ENCODE results near the gene GUCA1C.

Gene GUCA1C

GRCh38 chr3:108907194-108907593 is 46.5 kb downstream of the GUCA1C start:
- DNase-seq = no peak

GRCh38 chr3:108899530-108899929 is 54.1 kb downstream of the GUCA1C start:
- no peak for DNase-seq

GRCh38 chr3:108897883-108898282 is 55.8 kb downstream of the GUCA1C start:
- no peak for DNase-seq

- no peak for DNase-seq
Measured at GRCh38 chr3:108894981-108895380, 58.7 kb downstream of the GUCA1C start.

GRCh38 chr3:108891833-108892232 is 61.8 kb downstream of the GUCA1C start:
- DNase-seq = no peak

GRCh38 chr3:108887777-108888176 is 65.9 kb downstream of the GUCA1C start:
- DNase-seq = no peak

GRCh38 chr3:108887121-108887520 is 66.6 kb downstream of the GUCA1C start:
- DNase-seq = no peak

GRCh38 chr3:108883373-108883772 is 70.3 kb downstream of the GUCA1C start:
- DNase-seq = no peak

GRCh38 chr3:108882762-108883161 is 70.9 kb downstream of the GUCA1C start:
- DNase-seq = no peak

- no peak for DNase-seq
Measured at GRCh38 chr3:108879915-108880314, 73.8 kb downstream of the GUCA1C start.

GRCh38 chr3:108877901-108878300 is 75.8 kb downstream of the GUCA1C start:
- no peak for DNase-seq

GRCh38 chr3:108863799-108864135 is 89.9 kb downstream of the GUCA1C start:
- DNase-seq = no peak

GRCh38 chr3:108862865-108863798 is 90.5 kb downstream of the GUCA1C start:
- peak; percentile 44 for DNase-seq

- no peak for DNase-seq
Measured at GRCh38 chr3:108861401-108861800, 92.3 kb downstream of the GUCA1C start.

Data from stimulated activated CD4-positive, alpha-beta T cell treated with anti-CD3 and anti-CD28 coated beads, Interleukin-15, amount 100 ng/mL, for 24 hours (primary cell).